ENCODE data around the gene RPRD2. TPM values are rescaled to one million over a fixed set of nuclear protein-coding genes. Genes with fewer than 3 reads are reported as not detected.
"Not testable (repeated sequence)": the region's sequence is repeated elsewhere in the genome, so short reads cannot be mapped to it uniquely, and the experiment has no call there.

The RPRD2 gene
- total RNA-seq, 1 donor from 2014 or later: 12.0 TPM

GRCh38 chr1:150387200-150387599 lies 23.3 kb downstream of the RPRD2 start:
- Histone ChIP-seq H3K9ac (ENCODE audit: low read depth in 1 of 3, low read length in 3 of 3) (no peak overlapping the region), H3K27ac (ENCODE audit: low read depth, low read length) (no peak overlapping the region), H3K36me3 (ENCODE audit: control insufficient read depth in 3 of 3, insufficient read depth in 3 of 3, low read length in 3 of 3) (no peaks in the 10 kb centered on the region), H3K27me3 (ENCODE audit: control insufficient read depth in 3 of 3, insufficient read depth in 3 of 3, low read length in 3 of 3) (no peaks in the 10 kb centered on the region), H3K4me3 (ENCODE audit: low read length in 3 of 3) (no peak overlapping the region), H3K9me3 (ENCODE audit: control insufficient read depth in 3 of 3, low read length in 3 of 3) (no peaks in the 10 kb centered on the region), H3K4me1 (ENCODE audit: control insufficient read depth in 3 of 3, insufficient read depth in 3 of 3, low read length in 3 of 3) (peaks cover 5 to 13% (median 8%) of the 10 kb centered on the region in 3 donors)

- no peak overlapping the region for H3K27ac ChIP-seq (ENCODE audit: low read depth, low read length)
- H3K36me3 ChIP-seq (ENCODE audit: control insufficient read depth in 3 of 3, insufficient read depth in 3 of 3, low read length in 3 of 3): no peaks in the 10 kb centered on the region
- H3K9ac ChIP-seq (ENCODE audit: low read depth in 1 of 3, low read length in 3 of 3): no peak overlapping the region
- peaks cover 5 to 10% (median 8%) of the 10 kb centered on the region in 3 donors for H3K4me1 ChIP-seq (ENCODE audit: control insufficient read depth in 3 of 3, insufficient read depth in 3 of 3, low read length in 3 of 3)
- H3K27me3 ChIP-seq (ENCODE audit: control insufficient read depth in 3 of 3, insufficient read depth in 3 of 3, low read length in 3 of 3): no peaks in the 10 kb centered on the region
- no peaks in the 10 kb centered on the region for H3K9me3 ChIP-seq (ENCODE audit: control insufficient read depth in 3 of 3, low read length in 3 of 3)
- no peak overlapping the region for H3K4me3 ChIP-seq (ENCODE audit: low read length in 3 of 3)
These were observed 24.3 kb downstream of the RPRD2 start for GRCh38 chr1:150388241-150388640.

GRCh38 chr1:150389650-150390049 lies 25.7 kb downstream of the RPRD2 start:
- H3K36me3 ChIP-seq (ENCODE audit: control insufficient read depth in 3 of 3, insufficient read depth in 3 of 3, low read length in 3 of 3): no peaks in the 10 kb centered on the region
- H3K4me1 ChIP-seq (ENCODE audit: control insufficient read depth in 3 of 3, insufficient read depth in 3 of 3, low read length in 3 of 3): peaks cover 0 to 10% (median 6%) of the 10 kb centered on the region in 3 donors
- no peak overlapping the region for H3K4me3 ChIP-seq (ENCODE audit: low read length in 3 of 3)
- H3K9me3 ChIP-seq (ENCODE audit: control insufficient read depth in 3 of 3, low read length in 3 of 3): no peaks in the 10 kb centered on the region
- H3K27ac ChIP-seq (ENCODE audit: low read depth, low read length): no peak overlapping the region
- no peaks in the 10 kb centered on the region for H3K27me3 ChIP-seq (ENCODE audit: control insufficient read depth in 3 of 3, insufficient read depth in 3 of 3, low read length in 3 of 3)
- H3K9ac ChIP-seq (ENCODE audit: low read depth in 1 of 3, low read length in 3 of 3): peak overlapping the region in 1 of 3 donors; percentile 32

GRCh38 chr1:150392627-150393026 lies 28.7 kb downstream of the RPRD2 start:
- Histone ChIP-seq H3K27ac (ENCODE audit: low read depth, low read length) (no peak overlapping the region), H3K9me3 (ENCODE audit: control insufficient read depth in 3 of 3, low read length in 3 of 3) (no peaks in the 10 kb centered on the region), H3K27me3 (ENCODE audit: control insufficient read depth in 3 of 3, insufficient read depth in 3 of 3, low read length in 3 of 3) (no peaks in the 10 kb centered on the region), H3K4me3 (ENCODE audit: low read length in 3 of 3) (no peak overlapping the region), H3K9ac (ENCODE audit: low read depth in 1 of 3, low read length in 3 of 3) (no peak overlapping the region), H3K4me1 (ENCODE audit: control insufficient read depth in 3 of 3, insufficient read depth in 3 of 3, low read length in 3 of 3) (peaks cover 0 to 10% (median 0%) of the 10 kb centered on the region in 3 donors), H3K36me3 (ENCODE audit: control insufficient read depth in 3 of 3, insufficient read depth in 3 of 3, low read length in 3 of 3) (no peaks in the 10 kb centered on the region)

GRCh38 chr1:150395115-150395514 lies 31.2 kb downstream of the RPRD2 start:
- not testable (repeated sequence) for H3K9ac ChIP-seq (ENCODE audit: low read depth in 1 of 3, low read length in 3 of 3); H3K4me1 ChIP-seq (ENCODE audit: control insufficient read depth in 3 of 3, insufficient read depth in 3 of 3, low read length in 3 of 3); H3K36me3 ChIP-seq (ENCODE audit: control insufficient read depth in 3 of 3, insufficient read depth in 3 of 3, low read length in 3 of 3); H3K27ac ChIP-seq (ENCODE audit: low read depth, low read length); H3K4me3 ChIP-seq (ENCODE audit: low read length in 3 of 3); H3K27me3 ChIP-seq (ENCODE audit: control insufficient read depth in 3 of 3, insufficient read depth in 3 of 3, low read length in 3 of 3); H3K9me3 ChIP-seq (ENCODE audit: control insufficient read depth in 3 of 3, low read length in 3 of 3)

GRCh38 chr1:150397392-150398032 lies 33.6 kb downstream of the RPRD2 start:
- H3K9me3 ChIP-seq (ENCODE audit: control insufficient read depth in 3 of 3, low read length in 3 of 3): no peaks in the 10 kb centered on the region
- H3K4me3 ChIP-seq (ENCODE audit: low read length in 3 of 3): no peak overlapping the region
- no peaks in the 10 kb centered on the region for H3K4me1 ChIP-seq (ENCODE audit: control insufficient read depth in 3 of 3, insufficient read depth in 3 of 3, low read length in 3 of 3)
- no peak overlapping the region for H3K9ac ChIP-seq (ENCODE audit: low read depth in 1 of 3, low read length in 3 of 3)
- H3K27me3 ChIP-seq (ENCODE audit: control insufficient read depth in 3 of 3, insufficient read depth in 3 of 3, low read length in 3 of 3): no peaks in the 10 kb centered on the region
- H3K27ac ChIP-seq (ENCODE audit: low read depth, low read length): no peak overlapping the region
- H3K36me3 ChIP-seq (ENCODE audit: control insufficient read depth in 3 of 3, insufficient read depth in 3 of 3, low read length in 3 of 3): no peaks in the 10 kb centered on the region

- peaks cover 0 to 2% (median 0%) of the 10 kb centered on the region in 3 donors for H3K4me1 ChIP-seq (ENCODE audit: control insufficient read depth in 3 of 3, insufficient read depth in 3 of 3, low read length in 3 of 3)
- H3K27me3 ChIP-seq (ENCODE audit: control insufficient read depth in 3 of 3, insufficient read depth in 3 of 3, low read length in 3 of 3): no peaks in the 10 kb centered on the region
- H3K4me3 ChIP-seq (ENCODE audit: low read length in 3 of 3): no peak overlapping the region
- H3K27ac ChIP-seq (ENCODE audit: low read depth, low read length): no peak overlapping the region
- H3K9ac ChIP-seq (ENCODE audit: low read depth in 1 of 3, low read length in 3 of 3): no peak overlapping the region
- H3K36me3 ChIP-seq (ENCODE audit: control insufficient read depth in 3 of 3, insufficient read depth in 3 of 3, low read length in 3 of 3): no peaks in the 10 kb centered on the region
- H3K9me3 ChIP-seq (ENCODE audit: control insufficient read depth in 3 of 3, low read length in 3 of 3): no peaks in the 10 kb centered on the region
These were observed 40.5 kb downstream of the RPRD2 start for GRCh38 chr1:150404465-150404864.

- H3K4me3 ChIP-seq (ENCODE audit: low read length in 3 of 3): no peak overlapping the region
- no peak overlapping the region for H3K27ac ChIP-seq (ENCODE audit: low read depth, low read length)
These were observed 41.7 kb downstream of the RPRD2 start for GRCh38 chr1:150405660-150406059.

GRCh38 chr1:150406483-150406882 lies 42.5 kb downstream of the RPRD2 start:
- Histone ChIP-seq H3K27ac (ENCODE audit: low read depth, low read length) (no peak overlapping the region), H3K4me3 (ENCODE audit: low read length in 3 of 3) (no peak overlapping the region), H3K4me1 (ENCODE audit: control insufficient read depth in 3 of 3, insufficient read depth in 3 of 3, low read length in 3 of 3) (peaks cover 2 to 5% (median 4%) of the 10 kb centered on the region in 3 donors), H3K36me3 (ENCODE audit: control insufficient read depth in 3 of 3, insufficient read depth in 3 of 3, low read length in 3 of 3) (no peaks in the 10 kb centered on the region), H3K9ac (ENCODE audit: low read depth in 1 of 3, low read length in 3 of 3) (no peak overlapping the region), H3K9me3 (ENCODE audit: control insufficient read depth in 3 of 3, low read length in 3 of 3) (no peaks in the 10 kb centered on the region), H3K27me3 (ENCODE audit: control insufficient read depth in 3 of 3, insufficient read depth in 3 of 3, low read length in 3 of 3) (no peaks in the 10 kb centered on the region)

More at GRCh38 chr1:150405660-150406059, 41.7 kb downstream of the RPRD2 start:
- H3K27me3 ChIP-seq (ENCODE audit: control insufficient read depth in 3 of 3, insufficient read depth in 3 of 3, low read length in 3 of 3): no peaks in the 10 kb centered on the region
- no peak overlapping the region for H3K9ac ChIP-seq (ENCODE audit: low read depth in 1 of 3, low read length in 3 of 3)
- H3K36me3 ChIP-seq (ENCODE audit: control insufficient read depth in 3 of 3, insufficient read depth in 3 of 3, low read length in 3 of 3): no peaks in the 10 kb centered on the region
- peaks cover 2 to 5% (median 4%) of the 10 kb centered on the region in 3 donors for H3K4me1 ChIP-seq (ENCODE audit: control insufficient read depth in 3 of 3, insufficient read depth in 3 of 3, low read length in 3 of 3)
- H3K9me3 ChIP-seq (ENCODE audit: control insufficient read depth in 3 of 3, low read length in 3 of 3): no peaks in the 10 kb centered on the region

- Histone ChIP-seq H3K36me3 (ENCODE audit: control insufficient read depth in 3 of 3, insufficient read depth in 3 of 3, low read length in 3 of 3) (peaks cover 0 to 2% (median 0%) of the 10 kb centered on the region in 3 donors), H3K4me1 (ENCODE audit: control insufficient read depth in 3 of 3, insufficient read depth in 3 of 3, low read length in 3 of 3) (peaks cover 2 to 5% (median 4%) of the 10 kb centered on the region in 3 donors), H3K9me3 (ENCODE audit: control insufficient read depth in 3 of 3, low read length in 3 of 3) (no peaks in the 10 kb centered on the region), H3K9ac (ENCODE audit: low read depth in 1 of 3, low read length in 3 of 3) (no peak overlapping the region), H3K27me3 (ENCODE audit: control insufficient read depth in 3 of 3, insufficient read depth in 3 of 3, low read length in 3 of 3) (no peaks in the 10 kb centered on the region), H3K27ac (ENCODE audit: low read depth, low read length) (no peak overlapping the region), H3K4me3 (ENCODE audit: low read length in 3 of 3) (no peak overlapping the region)
These were observed 43.4 kb downstream of the RPRD2 start for GRCh38 chr1:150407330-150407729.
